ENCODE measurements around the gene EFNA1. TPM values are rescaled to one million over a fixed set of nuclear protein-coding genes. Genes with fewer than 3 reads are reported as not detected.

The EFNA1 gene
- total RNA-seq, 1 experiment from 2014 or later: 6.5 TPM

- no peak for TF ChIP-seq TCF7 (CRISPR knock-in tag; IDR thresholded peaks at IDR 0.05; ENCODE audit: low read depth)
Measured at GRCh38 chr1:155106862-155107261, 20.8 kb upstream of the EFNA1 start (continued).

- H3K27me3 Mint-ChIP-seq (ENCODE audit: low read depth): peaks cover 14% of the 10 kb centered on the region
- POLR2A ChIA-PET: no interaction called here
- no peaks in the 10 kb centered on the region for H3K9me3 Mint-ChIP-seq
- H3K4me3 Mint-ChIP-seq: no peak overlapping the region
- CTCF ChIA-PET: interaction anchor here (0.8 to 3.2 kb wide), 7 partner anchors 9 to 65 kb away, joined by 3 to 25 read pairs (median 5); partner anchors contain the start of gene KRTCAP2
- TF ChIP-seq ZNF416 (CRISPR knock-in tag; IDR thresholded peaks at IDR 0.05) (no peak), JUN (CRISPR knock-in tag; IDR thresholded peaks at IDR 0.05) (no peak), E2F5 (CRISPR knock-in tag; IDR thresholded peaks at IDR 0.05) (no peak), NFYB (CRISPR knock-in tag; conservative IDR thresholded peaks at IDR 0.05; ENCODE audit: low read depth) (no peak), ZNF281 (CRISPR knock-in tag; IDR thresholded peaks at IDR 0.05) (no peak), GABPB1 (CRISPR knock-in tag; IDR thresholded peaks at IDR 0.05) (0 out of 2 replicates have a peak, but pooled peaks have one; percentile 16)
- no peaks in the 10 kb centered on the region for H3K36me3 Mint-ChIP-seq
- H3K4me1 Mint-ChIP-seq: peaks cover 4% of the 10 kb centered on the region; the same call in 1 of the 2 replicates
- H3K27ac Mint-ChIP-seq: no peak overlapping the region
- ATAC-seq (no peak), DNase-seq (ENCODE audit: low spot score) (no peak)
Measured at GRCh38 chr1:155107309-155108264, 20.1 kb upstream of the EFNA1 start.

- Mint-ChIP-seq H3K36me3 (no peaks in the 10 kb centered on the region), H3K4me3 (no peak overlapping the region), H3K27ac (no peak overlapping the region), H3K9me3 (no peaks in the 10 kb centered on the region), H3K4me1 (peaks cover 4% of the 10 kb centered on the region; the same call in 1 of the 2 replicates), H3K27me3 (ENCODE audit: low read depth) (peaks cover 14% of the 10 kb centered on the region)
- ChIA-PET CTCF (interaction anchor here (0.8 to 3.2 kb wide), 4 partner anchors 9 to 59 kb away, joined by 3 to 25 read pairs (median 10); no protein-coding TSS in a partner anchor), POLR2A (no interaction called here)
- DNase-seq (ENCODE audit: low spot score) (no peak), ATAC-seq (no peak)
- TF ChIP-seq ATF2 (CRISPR knock-in tag; IDR thresholded peaks at IDR 0.05; ENCODE audit: borderline replicate concordance, low read depth) (no peak), GTF2I (CRISPR knock-in tag; conservative IDR thresholded peaks at IDR 0.05) (no peak), USF1 (CRISPR knock-in tag; IDR thresholded peaks at IDR 0.05) (no peak), ZNF232 (CRISPR knock-in tag; IDR thresholded peaks at IDR 0.05) (no peak), ZSCAN18 (CRISPR knock-in tag; IDR thresholded peaks at IDR 0.05) (no peak), CTCF (IDR thresholded peaks at IDR 0.05) (no peak), ZNF281 (CRISPR knock-in tag; IDR thresholded peaks at IDR 0.05) (no peak), NR1H2 (CRISPR knock-in tag; IDR thresholded peaks at IDR 0.05) (no peak), HMGA2 (CRISPR knock-in tag; IDR thresholded peaks at IDR 0.05) (no peak)
Measured at GRCh38 chr1:155108296-155108695, 19.4 kb upstream of the EFNA1 start.

Measured in WTC11 (cell line).